ENCODE measurements around the gene FAR1.

Gene FAR1

GRCh38 chr11:13668957-13669521, 571 bp downstream of the FAR1 start:
- Histone ChIP-seq H3K4me1 (no peaks in the 10 kb centered on the region), H3K4me3 (ENCODE audit: low read depth, low read length) (peak overlapping the region; percentile 70)

GRCh38 chr11:13669544-13670488, 1.3 kb downstream of the FAR1 start:
- H3K9me3 ChIP-seq = no peaks in the 10 kb centered on the region
- no peaks in the 10 kb centered on the region for H3K4me1 ChIP-seq
- no peak for DNase-seq
- H3K27me3 ChIP-seq = no peaks in the 10 kb centered on the region
- H3K4me3 ChIP-seq (ENCODE audit: low read depth, low read length) = peak overlapping the region; percentile 70
- no peaks in the 10 kb centered on the region for H3K36me3 ChIP-seq
- TF ChIP-seq CTCF (IDR thresholded peaks at IDR 0.05; ENCODE audit: low read depth, low read length) = no peak

More at GRCh38 chr11:13668957-13669521, 571 bp downstream of the FAR1 start:
- Histone ChIP-seq H3K36me3 (no peaks in the 10 kb centered on the region), H3K9me3 (no peaks in the 10 kb centered on the region), H3K27me3 (no peaks in the 10 kb centered on the region)
- peak; percentile 21 for DNase-seq
- no peak for TF ChIP-seq CTCF (IDR thresholded peaks at IDR 0.05; ENCODE audit: low read depth, low read length)

GRCh38 chr11:13672576-13673210, 4.2 kb downstream of the FAR1 start:
- Histone ChIP-seq H3K9me3 (no peaks in the 10 kb centered on the region), H3K4me3 (ENCODE audit: low read depth, low read length) (no peak overlapping the region), H3K27me3 (no peaks in the 10 kb centered on the region), H3K4me1 (no peaks in the 10 kb centered on the region), H3K36me3 (no peaks in the 10 kb centered on the region)
- DNase-seq = no peak
- TF ChIP-seq CTCF (IDR thresholded peaks at IDR 0.05; ENCODE audit: low read depth, low read length) = no peak

DNA sequence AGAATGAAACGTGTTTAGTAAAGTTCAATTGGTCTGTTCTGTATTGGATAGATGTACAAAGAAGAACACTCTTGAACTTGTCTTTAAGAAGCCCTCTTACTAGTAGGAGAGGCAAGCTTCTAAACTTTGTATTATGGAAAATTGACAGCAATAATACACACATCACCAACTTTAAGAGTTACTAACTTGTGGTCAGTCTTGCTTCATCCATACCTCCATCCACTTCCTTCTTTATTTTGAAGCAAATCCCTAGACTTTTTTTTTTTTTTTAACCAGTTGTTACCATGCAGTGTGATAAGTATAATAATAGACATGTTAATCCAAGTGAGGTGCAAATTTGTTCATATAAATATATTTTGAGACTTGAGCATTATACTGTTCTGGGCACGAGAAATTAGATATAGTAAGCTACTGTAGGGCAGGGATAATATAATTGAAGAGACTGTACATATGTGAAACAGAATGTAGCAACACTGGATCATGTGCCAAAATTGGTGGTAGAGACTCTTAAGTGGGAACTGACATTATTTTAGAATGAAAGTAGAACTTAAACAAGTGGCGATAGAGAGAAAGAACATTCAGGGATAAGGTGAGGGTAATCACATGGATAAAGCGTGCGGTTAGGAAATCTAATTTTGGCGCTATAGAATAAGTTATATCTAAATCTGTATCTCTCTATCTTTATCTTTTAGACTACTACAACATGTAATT, 6.5 kb downstream of the FAR1 start:
- no peak for TF ChIP-seq CTCF (IDR thresholded peaks at IDR 0.05; ENCODE audit: low read depth, low read length)

GRCh38 chr11:13676576-13676975, 8.1 kb downstream of the FAR1 start:
- H3K36me3 ChIP-seq = no peaks in the 10 kb centered on the region
- H3K4me1 ChIP-seq = no peaks in the 10 kb centered on the region
- no peaks in the 10 kb centered on the region for H3K27me3 ChIP-seq
- no peak for DNase-seq
- no peaks in the 10 kb centered on the region for H3K9me3 ChIP-seq
- TF ChIP-seq CTCF (IDR thresholded peaks at IDR 0.05; ENCODE audit: low read depth, low read length) = no peak
- no peak overlapping the region for H3K4me3 ChIP-seq (ENCODE audit: low read depth, low read length)

More for the DNA sequence above, 6.5 kb downstream of the FAR1 start:
- H3K9me3 ChIP-seq = no peaks in the 10 kb centered on the region
- no peaks in the 10 kb centered on the region for H3K4me1 ChIP-seq
- no peaks in the 10 kb centered on the region for H3K27me3 ChIP-seq
- DNase-seq = no peak
- H3K36me3 ChIP-seq = no peaks in the 10 kb centered on the region
- H3K4me3 ChIP-seq (ENCODE audit: low read depth, low read length) = no peak overlapping the region

Measured in BE2C (cell line).